SH-SY5Y (cell line): Measurements from ENCODE around the gene KCNK18.

ENCODE experiments used
- GATA2 ChIP-seq: IDR thresholded peaks from 2 replicates; pipeline ENCODE4 v1.6.1; 2011; ENCODE audit warnings: mild to moderate bottlenecking, low read depth, low read length
- GATA3 ChIP-seq: IDR thresholded peaks from 2 replicates; pipeline ENCODE4 v1.6.1; 2011; ENCODE audit warnings: low read depth, mild to moderate bottlenecking, low read length, moderate library complexity

DNA sequence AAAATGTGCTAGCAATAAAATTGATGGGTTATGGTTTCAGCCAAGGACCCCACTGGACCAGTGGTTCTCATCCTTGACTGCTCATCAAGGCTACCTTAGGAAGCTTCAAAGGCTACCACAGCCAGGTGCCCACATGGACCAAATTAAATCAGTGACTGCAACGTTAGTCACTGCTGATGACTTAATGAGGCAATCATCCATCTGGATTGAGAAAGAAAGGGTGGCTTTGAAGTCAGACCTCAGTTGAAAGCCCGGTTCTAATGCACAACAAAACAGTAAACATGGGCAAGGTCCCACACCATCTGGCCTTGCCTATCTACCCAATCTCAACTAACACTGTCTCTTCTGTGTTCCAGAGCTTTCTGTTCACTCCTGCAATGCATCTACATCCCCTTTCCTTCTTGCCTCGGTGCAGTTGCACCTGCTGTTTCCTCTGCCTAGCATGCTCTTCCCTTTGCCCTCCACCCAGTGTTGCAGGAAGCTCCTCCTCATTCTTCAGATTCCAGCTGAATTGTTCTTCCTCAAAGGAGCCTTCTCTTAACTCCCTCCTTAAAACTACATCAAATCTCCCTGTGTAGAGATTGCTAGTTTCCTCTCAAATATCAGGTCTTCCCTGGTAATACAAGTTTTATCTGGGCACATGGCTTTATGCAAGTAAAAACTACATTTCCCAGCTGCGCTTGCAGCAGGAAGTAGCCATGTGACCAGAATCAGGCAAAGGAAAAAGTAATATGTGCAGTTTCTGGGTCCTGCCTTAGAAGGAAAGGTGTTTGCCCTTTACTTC, 10.3 kb upstream of the KCNK18 start:
- TF ChIP-seq GATA3 = no peak
- TF ChIP-seq GATA2 = no peak
